SK-N-SH (cell line): Measurements from ENCODE around the gene HSPBAP1. TPM values are rescaled to one million over a fixed set of nuclear protein-coding genes. Genes with fewer than 3 reads are reported as not detected.

Source experiments
- CTCF ChIA-PET: fragments of 300-600, 350-600 bp; formaldehyde crosslinking; extraction: SDS; loops from one replicate; lab custom pipeline; 2021; lab: Yijun Ruan, JAX
- POLR2A ChIA-PET: fragments of 350-600 bp; sonication (Branson Sonifier 250); formaldehyde crosslinking; extraction: SDS; loops from one replicate; lab custom pipeline; 2020; ENCODE audit warnings: antibody characterized with exemption, inconsistent platforms; lab: Yijun Ruan, JAX
- DNase-seq: peaks from one replicate; pipeline ENCODE4 v3.0.0; 2012
- H2AFZ ChIP-seq: fragments of 200-600 bp; sonication (generic); 2 replicates; pipeline ENCODE4 v1.8.1; 2016; ENCODE audit warnings: antibody characterized with exemption, mild to moderate bottlenecking, low read depth
- H3F3A ChIP-seq: fragments of 200-600 bp; sonication (generic); replicated peaks from 2 replicates; pipeline ENCODE3; 2016; ENCODE audit warnings: antibody characterized with exemption, mild to moderate bottlenecking; ENCODE audit not compliant: insufficient read depth
- H3K27ac ChIP-seq, 2 experiments: fragments of 200-500 bp in 1 of 2; fragments of 200-600 bp in 1 of 2; sonication (Bioruptor generic) in 1 of 2; sonication (generic), shearing (Covaris generic) in 1 of 2; 2 replicates each; pipeline versions ENCODE4 v1.5.1 to v1.6.1; 2014 to 2016; ENCODE audit warnings: low read depth in 2 of 2, inconsistent platforms in 1 of 2, low read length in 1 of 2, mild to moderate bottlenecking in 1 of 2, mixed read lengths in 1 of 2
- H3K27me3 ChIP-seq: fragments of 200-600 bp; sonication (generic), shearing (Covaris generic); 2 replicates; pipeline ENCODE4 v1.6.1; 2016; ENCODE audit warnings: mixed run types; ENCODE audit not compliant: insufficient read depth
- H3K36me3 ChIP-seq, 2 experiments: fragments of 200-500 bp in 1 of 2; fragments of 200-600 bp in 1 of 2; sonication (Bioruptor generic) in 1 of 2; sonication (generic) in 1 of 2; replicated peaks in 1 of 2; 2 replicates each; pipeline versions ENCODE3 to v1.5.1; 2014 to 2016; ENCODE audit warnings: low read length in 1 of 2, mild to moderate bottlenecking in 1 of 2; ENCODE audit not compliant: insufficient read depth in 2 of 2, control insufficient read depth in 1 of 2
- H3K4me1 ChIP-seq, 2 experiments: fragments of 200-500 bp in 1 of 2; fragments of 200-600 bp in 1 of 2; sonication (Bioruptor generic) in 1 of 2; sonication (generic), shearing (Covaris generic) in 1 of 2; 2 replicates each; pipeline versions ENCODE4 v1.5.1 to v1.6.1; 2014 to 2016; ENCODE audit warnings: low read depth in 1 of 2, low read length in 1 of 2, mixed run types in 1 of 2; ENCODE audit not compliant: insufficient read depth in 2 of 2, control insufficient read depth in 1 of 2
- H3K4me2 ChIP-seq: fragments of 200-600 bp; sonication (generic), shearing (Covaris generic); 2 replicates; pipeline ENCODE4 v1.6.1; 2017; ENCODE audit warnings: mixed run types
- H3K4me3 ChIP-seq, 2 experiments: fragments of 200-500 bp in 1 of 2; fragments of 200-600 bp in 1 of 2; sonication (Bioruptor generic) in 1 of 2; sonication (generic), shearing (Covaris generic) in 1 of 2; 2 replicates each; pipeline versions ENCODE4 v1.5.1 to v1.8.1; 2014 to 2016; ENCODE audit warnings: low read depth in 2 of 2, inconsistent platforms in 1 of 2, low read length in 1 of 2, mild to moderate bottlenecking in 1 of 2, mixed read lengths in 1 of 2, moderate library complexity in 1 of 2
- H3K79me2 ChIP-seq: fragments of 200-600 bp; sonication (generic); 2 replicates; pipeline ENCODE4 v1.8.1; 2017; ENCODE audit warnings: mild to moderate bottlenecking; ENCODE audit not compliant: insufficient read depth
- H3K9ac ChIP-seq: fragments of 200-600 bp; sonication (generic); 2 replicates; pipeline ENCODE4 v1.6.1; 2017; ENCODE audit warnings: mixed run types
- H3K9me2 ChIP-seq: fragments of 200-600 bp; sonication (generic); 2 replicates; pipeline ENCODE4 v1.6.1; 2017; ENCODE audit warnings: mixed run types
- H3K9me3 ChIP-seq: fragments of 200-600 bp; sonication (generic); 2 replicates; pipeline ENCODE4 v1.6.1; 2017; ENCODE audit warnings: mixed run types, mild to moderate bottlenecking, moderate library complexity
- H4K20me1 ChIP-seq: fragments of 200-600 bp; sonication (generic); 2 replicates; pipeline ENCODE4 v1.6.1; 2017; ENCODE audit warnings: mild to moderate bottlenecking, mixed run types; ENCODE audit not compliant: insufficient read depth
- FOSL2 ChIP-seq: IDR thresholded peaks from 2 replicates; pipeline ENCODE4 v1.4.0; 2012; ENCODE audit warnings: low read depth, mild to moderate bottlenecking, moderate library complexity, borderline replicate concordance
- SMC3 ChIP-seq: IDR thresholded peaks from 2 replicates; pipeline ENCODE4 v1.6.1; 2012; ENCODE audit warnings: low read depth, low read length, improper control_type of control experiment
- TCF12 ChIP-seq: IDR thresholded peaks from 2 replicates; pipeline ENCODE4 v1.4.0; 2012
- WGBS: methylation state at CpG from one replicate; pipeline ENCODE4 v1.1.6; 2017; ENCODE audit warnings: low lambda C conversion rate; 5-methylcytosine and 5-hydroxymethylcytosine counted together
- polyA plus RNA-seq, 3 experiments: library from polyadenylated mRNA; depleted of rRNA; stranded (reverse); fragments of >200 nt; gene quantifications; 2 replicates each; pipeline ENCODE4 v1.2.3, GENCODE V29; 2012
- TF ChIP-seq, protein P1 (sequence below): IDR thresholded peaks from 2 replicates; pipeline ENCODE4; 2012
- TF ChIP-seq, protein P2 (sequence below): fragments of 200-600 bp; sonication (generic); IDR thresholded peaks from 2 replicates; pipeline ENCODE4 v1.6.1; 2017; ENCODE audit warnings: antibody characterized with exemption, mild to moderate bottlenecking, moderate library complexity
- TF ChIP-seq, protein P3 (sequence below): IDR thresholded peaks from 2 replicates; pipeline ENCODE4 v1.6.1; 2012; ENCODE audit warnings: mild to moderate bottlenecking, low read depth, low read length, moderate library complexity

The HSPBAP1 gene
- polyA plus RNA-seq, 1 of the 3 experiments (the other 2 are of a cell fraction), result 5.1 TPM

DNA sequence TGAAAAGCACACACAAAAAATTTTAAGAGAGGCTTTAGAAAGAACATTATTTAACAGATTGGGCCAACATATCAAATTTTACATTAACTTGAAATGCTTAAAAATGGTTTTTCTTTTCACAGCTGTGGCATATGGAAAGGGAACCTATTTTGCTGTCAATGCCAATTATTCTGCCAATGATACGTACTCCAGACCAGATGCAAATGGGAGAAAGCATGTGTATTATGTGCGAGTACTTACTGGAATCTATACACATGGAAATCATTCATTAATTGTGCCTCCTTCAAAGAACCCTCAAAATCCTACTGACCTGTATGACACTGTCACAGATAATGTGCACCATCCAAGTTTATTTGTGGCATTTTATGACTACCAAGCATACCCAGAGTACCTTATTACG lies 65.4 kb downstream of the HSPBAP1 start:
- peak; percentile 32 for DNase-seq
- Histone ChIP-seq H3F3A (no peaks in the 10 kb centered on the region), H3K79me2 (no peaks in the 10 kb centered on the region), H3K36me3 (peaks cover 2 to 16% of the 10 kb centered on the region in 2 experiments), H3K9me3 (no peaks in the 10 kb centered on the region), H3K27me3 (no peaks in the 10 kb centered on the region), H3K27ac (peak overlapping the region in 1 of 2 experiments; percentile 67; a peak in 1 of 4 replicates), H3K9ac (no peak overlapping the region), H2AFZ (no peak overlapping the region), H3K4me3 (no peak overlapping the region), H4K20me1 (no peaks in the 10 kb centered on the region), H3K4me2 (no peak overlapping the region), H3K9me2 (no peaks in the 10 kb centered on the region), H3K4me1 (peaks cover 0 to 6% of the 10 kb centered on the region in 2 experiments; a peak in 2 of 4 replicates)
- 75% methylated on average over 3 of the region's 3 CpGs for WGBS
- CTCF ChIA-PET, result interaction anchor here (1.0 kb wide), 1 partner anchor 17 kb away, joined by 3 read pairs; no protein-coding TSS in a partner anchor
- POLR2A ChIA-PET, result no interaction called here
- peak; percentile 80 for TF ChIP-seq TCF12
- TF ChIP-seq, protein P1, sequence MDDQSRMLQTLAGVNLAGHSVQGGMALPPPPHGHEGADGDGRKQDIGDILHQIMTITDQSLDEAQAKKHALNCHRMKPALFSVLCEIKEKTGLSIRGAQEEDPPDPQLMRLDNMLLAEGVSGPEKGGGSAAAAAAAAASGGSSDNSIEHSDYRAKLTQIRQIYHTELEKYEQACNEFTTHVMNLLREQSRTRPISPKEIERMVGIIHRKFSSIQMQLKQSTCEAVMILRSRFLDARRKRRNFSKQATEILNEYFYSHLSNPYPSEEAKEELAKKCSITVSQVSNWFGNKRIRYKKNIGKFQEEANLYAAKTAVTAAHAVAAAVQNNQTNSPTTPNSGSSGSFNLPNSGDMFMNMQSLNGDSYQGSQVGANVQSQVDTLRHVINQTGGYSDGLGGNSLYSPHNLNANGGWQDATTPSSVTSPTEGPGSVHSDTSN, result peak; percentile 48; the same call in 1 of the 2 replicates
- TF ChIP-seq, protein P2, sequence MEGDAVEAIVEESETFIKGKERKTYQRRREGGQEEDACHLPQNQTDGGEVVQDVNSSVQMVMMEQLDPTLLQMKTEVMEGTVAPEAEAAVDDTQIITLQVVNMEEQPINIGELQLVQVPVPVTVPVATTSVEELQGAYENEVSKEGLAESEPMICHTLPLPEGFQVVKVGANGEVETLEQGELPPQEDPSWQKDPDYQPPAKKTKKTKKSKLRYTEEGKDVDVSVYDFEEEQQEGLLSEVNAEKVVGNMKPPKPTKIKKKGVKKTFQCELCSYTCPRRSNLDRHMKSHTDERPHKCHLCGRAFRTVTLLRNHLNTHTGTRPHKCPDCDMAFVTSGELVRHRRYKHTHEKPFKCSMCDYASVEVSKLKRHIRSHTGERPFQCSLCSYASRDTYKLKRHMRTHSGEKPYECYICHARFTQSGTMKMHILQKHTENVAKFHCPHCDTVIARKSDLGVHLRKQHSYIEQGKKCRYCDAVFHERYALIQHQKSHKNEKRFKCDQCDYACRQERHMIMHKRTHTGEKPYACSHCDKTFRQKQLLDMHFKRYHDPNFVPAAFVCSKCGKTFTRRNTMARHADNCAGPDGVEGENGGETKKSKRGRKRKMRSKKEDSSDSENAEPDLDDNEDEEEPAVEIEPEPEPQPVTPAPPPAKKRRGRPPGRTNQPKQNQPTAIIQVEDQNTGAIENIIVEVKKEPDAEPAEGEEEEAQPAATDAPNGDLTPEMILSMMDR, result no peak

- Histone ChIP-seq H3K9ac (no peak overlapping the region), H2AFZ (no peak overlapping the region), H3K9me2 (no peaks in the 10 kb centered on the region), H3K4me3 (no peak overlapping the region), H3K36me3 (peaks cover 2 to 16% of the 10 kb centered on the region in 2 experiments), H3K9me3 (no peaks in the 10 kb centered on the region), H3K27ac (peak overlapping the region in 1 of 2 experiments; percentile 64; a peak in 1 of 4 replicates), H3K27me3 (no peaks in the 10 kb centered on the region), H3K79me2 (no peaks in the 10 kb centered on the region), H3K4me1 (peaks cover 0 to 6% of the 10 kb centered on the region in 2 experiments; a peak in 2 of 4 replicates), H3K4me2 (no peak overlapping the region), H3F3A (no peaks in the 10 kb centered on the region), H4K20me1 (no peaks in the 10 kb centered on the region)
- peak; percentile 16 for DNase-seq
- ChIA-PET CTCF (no interaction called here), POLR2A (no interaction called here)
- 83% methylated on average over 9 of the region's 9 CpGs for WGBS
- no peak for TF ChIP-seq SMC3
- TF ChIP-seq, protein P3, sequence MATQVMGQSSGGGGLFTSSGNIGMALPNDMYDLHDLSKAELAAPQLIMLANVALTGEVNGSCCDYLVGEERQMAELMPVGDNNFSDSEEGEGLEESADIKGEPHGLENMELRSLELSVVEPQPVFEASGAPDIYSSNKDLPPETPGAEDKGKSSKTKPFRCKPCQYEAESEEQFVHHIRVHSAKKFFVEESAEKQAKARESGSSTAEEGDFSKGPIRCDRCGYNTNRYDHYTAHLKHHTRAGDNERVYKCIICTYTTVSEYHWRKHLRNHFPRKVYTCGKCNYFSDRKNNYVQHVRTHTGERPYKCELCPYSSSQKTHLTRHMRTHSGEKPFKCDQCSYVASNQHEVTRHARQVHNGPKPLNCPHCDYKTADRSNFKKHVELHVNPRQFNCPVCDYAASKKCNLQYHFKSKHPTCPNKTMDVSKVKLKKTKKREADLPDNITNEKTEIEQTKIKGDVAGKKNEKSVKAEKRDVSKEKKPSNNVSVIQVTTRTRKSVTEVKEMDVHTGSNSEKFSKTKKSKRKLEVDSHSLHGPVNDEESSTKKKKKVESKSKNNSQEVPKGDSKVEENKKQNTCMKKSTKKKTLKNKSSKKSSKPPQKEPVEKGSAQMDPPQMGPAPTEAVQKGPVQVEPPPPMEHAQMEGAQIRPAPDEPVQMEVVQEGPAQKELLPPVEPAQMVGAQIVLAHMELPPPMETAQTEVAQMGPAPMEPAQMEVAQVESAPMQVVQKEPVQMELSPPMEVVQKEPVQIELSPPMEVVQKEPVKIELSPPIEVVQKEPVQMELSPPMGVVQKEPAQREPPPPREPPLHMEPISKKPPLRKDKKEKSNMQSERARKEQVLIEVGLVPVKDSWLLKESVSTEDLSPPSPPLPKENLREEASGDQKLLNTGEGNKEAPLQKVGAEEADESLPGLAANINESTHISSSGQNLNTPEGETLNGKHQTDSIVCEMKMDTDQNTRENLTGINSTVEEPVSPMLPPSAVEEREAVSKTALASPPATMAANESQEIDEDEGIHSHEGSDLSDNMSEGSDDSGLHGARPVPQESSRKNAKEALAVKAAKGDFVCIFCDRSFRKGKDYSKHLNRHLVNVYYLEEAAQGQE, result no peak
- TF ChIP-seq FOSL2, result no peak
Observed at GRCh38 chr3:122727766-122728165, 65.9 kb downstream of the HSPBAP1 start.
